MM.1S (cell line): ENCODE data around the gene TRAF3.

Source experiments
- DNase-seq: peaks from one replicate; pipeline ENCODE4 v3.0.0-alpha.2; 2015
- H2AFZ ChIP-seq: fragments of 300-600 bp; sonication (generic); 2 replicates; pipeline ENCODE4 v1.6.0; 2016; ENCODE audit warnings: antibody characterized with exemption, low read length
- H3F3A ChIP-seq: fragments of 300-600 bp; sonication (generic); 2 replicates; pipeline ENCODE4 v1.6.1; 2016; ENCODE audit warnings: mild to moderate bottlenecking, antibody characterized with exemption, low read length, moderate library complexity, mixed read lengths; ENCODE audit not compliant: insufficient read depth
- H3K27ac ChIP-seq: fragments of 300-600 bp; sonication (generic); 2 replicates; pipeline ENCODE4 v1.5.1; 2016; ENCODE audit warnings: mild to moderate bottlenecking, low read length
- H3K27me3 ChIP-seq: fragments of 300-600 bp; sonication (generic); replicated peaks from 2 replicates; pipeline ENCODE4 v1.6.0; 2016; ENCODE audit warnings: low read length; ENCODE audit not compliant: insufficient read depth
- H3K36me3 ChIP-seq: fragments of 300-600 bp; sonication (generic); replicated peaks from 2 replicates; pipeline ENCODE4 v1.6.1; 2016; ENCODE audit warnings: mild to moderate bottlenecking, low read length, mixed read lengths; ENCODE audit not compliant: insufficient read depth
- H3K4me1 ChIP-seq: fragments of 300-600 bp; sonication (generic); 2 replicates; pipeline ENCODE4 v1.6.1; 2016; ENCODE audit warnings: low read length, mixed read lengths
- H3K4me2 ChIP-seq: fragments of 300-600 bp; sonication (generic); 2 replicates; pipeline ENCODE4 v1.6.0; 2016; ENCODE audit warnings: low read depth, low read length
- H3K4me3 ChIP-seq: fragments of 300-600 bp; sonication (generic); 2 replicates; pipeline ENCODE4 v1.5.1; 2016; ENCODE audit warnings: low read length, mixed read lengths
- H3K79me2 ChIP-seq: fragments of 300-600 bp; sonication (generic); 2 replicates; pipeline ENCODE4 v1.6.1; 2016; ENCODE audit warnings: mixed run types, low read length, mixed read lengths
- H3K9ac ChIP-seq: fragments of 300-600 bp; sonication (generic); 2 replicates; pipeline ENCODE4 v1.6.1; 2016; ENCODE audit warnings: low read length, mixed read lengths
- H3K9me2 ChIP-seq: fragments of 300-600 bp; sonication (generic); replicated peaks from 2 replicates; pipeline ENCODE4 v1.6.1; 2016; ENCODE audit warnings: mild to moderate bottlenecking, low read length, mixed read lengths; ENCODE audit not compliant: insufficient read depth
- H3K9me3 ChIP-seq: fragments of 300-600 bp; sonication (generic); replicated peaks from 2 replicates; pipeline ENCODE4 v1.6.1; 2016; ENCODE audit warnings: mild to moderate bottlenecking, low read length, mixed read lengths; ENCODE audit not compliant: insufficient read depth
- H4K20me1 ChIP-seq: fragments of 300-600 bp; sonication (generic); 2 replicates; pipeline ENCODE4 v1.6.1; 2016; ENCODE audit warnings: mild to moderate bottlenecking, low read length, moderate library complexity, mixed read lengths; ENCODE audit not compliant: insufficient read depth
- CTCF ChIP-seq: fragments of 300-600 bp; sonication (generic); IDR thresholded peaks from 2 replicates; pipeline ENCODE4 v1.5.1; 2016; ENCODE audit warnings: antibody characterized with exemption, low read length, mixed read lengths
- EZH2 ChIP-seq: fragments of 300-600 bp; sonication (generic); optimal IDR thresholded peaks from 2 replicates; pipeline ENCODE3; 2017; ENCODE audit warnings: low read depth, mild to moderate bottlenecking, antibody characterized with exemption, low read length, mixed read lengths
- EZH2phosphoT487 ChIP-seq: fragments of 300-600 bp; sonication (generic); IDR thresholded peaks from 2 replicates; pipeline ENCODE4 v1.6.1; 2018; ENCODE audit warnings: antibody characterized with exemption, low read length

TRAF3 gene

GRCh38 chr14:102905116-102906108 lies 128.2 kb downstream of the TRAF3 start:
- Histone ChIP-seq H2AFZ (no peak overlapping the region), H3K27me3 (no peaks in the 10 kb centered on the region), H3K4me3 (no peak overlapping the region), H3K4me1 (peaks cover 20% of the 10 kb centered on the region), H3K4me2 (no peak overlapping the region), H3K9me3 (no peaks in the 10 kb centered on the region), H3K9ac (no peak overlapping the region), H3K36me3 (no peaks in the 10 kb centered on the region), H3F3A (peaks cover 16% of the 10 kb centered on the region), H3K9me2 (no peaks in the 10 kb centered on the region), H3K79me2 (peaks cover 10% of the 10 kb centered on the region), H4K20me1 (no peaks in the 10 kb centered on the region), H3K27ac (no peak overlapping the region)
- TF ChIP-seq EZH2phosphoT487 (no peak), EZH2 (no peak), CTCF (no peak)
- no peak for DNase-seq

GRCh38 chr14:102906616-102907302 lies 129.5 kb downstream of the TRAF3 start:
- TF ChIP-seq CTCF, result no peak
- TF ChIP-seq EZH2, result no peak
- TF ChIP-seq EZH2phosphoT487, result no peak
- Histone ChIP-seq H3K27ac (no peak overlapping the region), H3K4me2 (no peak overlapping the region), H3F3A (0 out of 2 replicates have a peak, but pooled peaks cover 4% of the 10 kb centered on the region), H3K9ac (no peak overlapping the region), H3K9me2 (no peaks in the 10 kb centered on the region), H3K4me1 (peaks cover 9% of the 10 kb centered on the region), H3K9me3 (no peaks in the 10 kb centered on the region), H3K27me3 (no peaks in the 10 kb centered on the region), H4K20me1 (no peaks in the 10 kb centered on the region), H3K36me3 (no peaks in the 10 kb centered on the region), H2AFZ (no peak overlapping the region), H3K79me2 (peaks cover 10% of the 10 kb centered on the region), H3K4me3 (no peak overlapping the region)
- DNase-seq, result no peak

GRCh38 chr14:102907303-102907844 lies 130.1 kb downstream of the TRAF3 start:
- H4K20me1 ChIP-seq, result no peaks in the 10 kb centered on the region
- no peak for TF ChIP-seq CTCF
- TF ChIP-seq EZH2phosphoT487, result no peak
- TF ChIP-seq EZH2, result no peak

More at GRCh38 chr14:102907303-102907844, 130.1 kb downstream of the TRAF3 start:
- no peak for DNase-seq
- Histone ChIP-seq H3K36me3 (no peaks in the 10 kb centered on the region), H2AFZ (no peak overlapping the region), H3K4me3 (no peak overlapping the region), H3K79me2 (peaks cover 8% of the 10 kb centered on the region), H3K9me3 (no peaks in the 10 kb centered on the region), H3K27ac (no peak overlapping the region), H3K4me2 (no peak overlapping the region), H3K4me1 (peaks cover 3% of the 10 kb centered on the region), H3F3A (no peaks in the 10 kb centered on the region), H3K9me2 (no peaks in the 10 kb centered on the region), H3K9ac (no peak overlapping the region), H3K27me3 (no peaks in the 10 kb centered on the region)
